MM.1S (cell line): ENCODE measurements around the gene MUSK.

Source experiments
- EZH2 ChIP-seq: fragments of 300-600 bp; sonication (generic); optimal IDR thresholded peaks from 2 replicates; pipeline ENCODE3; 2017; ENCODE audit warnings: low read depth, mild to moderate bottlenecking, antibody characterized with exemption, low read length, mixed read lengths
- TF ChIP-seq, protein P1 (sequence below): fragments of 300-600 bp; sonication (generic); IDR thresholded peaks from 2 replicates; pipeline ENCODE4 v1.5.1; 2016; ENCODE audit warnings: antibody characterized with exemption, low read length, mixed read lengths

DNA sequence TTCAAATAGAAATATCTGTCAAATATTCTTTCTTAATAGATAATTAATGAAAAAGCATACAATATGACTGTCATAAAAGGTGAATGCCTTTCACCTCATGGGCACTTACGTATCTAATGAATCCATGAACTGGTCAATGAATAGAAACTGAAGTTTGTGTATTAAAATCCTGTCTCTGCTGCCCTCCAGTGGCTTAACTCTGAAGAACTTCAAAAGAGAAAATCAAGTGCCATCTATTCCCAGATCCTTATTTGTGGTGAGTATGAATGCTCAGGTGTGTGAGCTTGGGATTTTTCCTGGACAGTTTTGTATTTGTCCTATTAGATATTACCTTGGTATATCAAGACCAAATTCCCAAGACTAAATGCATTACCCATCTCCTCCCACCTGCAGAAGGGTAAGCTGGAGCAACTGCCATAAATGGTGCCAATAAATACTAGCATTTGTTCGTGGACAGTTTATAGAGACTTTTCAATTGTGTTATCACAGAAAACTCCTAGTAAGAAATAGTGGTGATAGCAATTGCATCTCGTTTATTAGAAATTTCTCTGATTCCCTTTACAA, 45.0 kb upstream of the MUSK start:
- no peak for TF ChIP-seq EZH2
- TF ChIP-seq, protein P1, sequence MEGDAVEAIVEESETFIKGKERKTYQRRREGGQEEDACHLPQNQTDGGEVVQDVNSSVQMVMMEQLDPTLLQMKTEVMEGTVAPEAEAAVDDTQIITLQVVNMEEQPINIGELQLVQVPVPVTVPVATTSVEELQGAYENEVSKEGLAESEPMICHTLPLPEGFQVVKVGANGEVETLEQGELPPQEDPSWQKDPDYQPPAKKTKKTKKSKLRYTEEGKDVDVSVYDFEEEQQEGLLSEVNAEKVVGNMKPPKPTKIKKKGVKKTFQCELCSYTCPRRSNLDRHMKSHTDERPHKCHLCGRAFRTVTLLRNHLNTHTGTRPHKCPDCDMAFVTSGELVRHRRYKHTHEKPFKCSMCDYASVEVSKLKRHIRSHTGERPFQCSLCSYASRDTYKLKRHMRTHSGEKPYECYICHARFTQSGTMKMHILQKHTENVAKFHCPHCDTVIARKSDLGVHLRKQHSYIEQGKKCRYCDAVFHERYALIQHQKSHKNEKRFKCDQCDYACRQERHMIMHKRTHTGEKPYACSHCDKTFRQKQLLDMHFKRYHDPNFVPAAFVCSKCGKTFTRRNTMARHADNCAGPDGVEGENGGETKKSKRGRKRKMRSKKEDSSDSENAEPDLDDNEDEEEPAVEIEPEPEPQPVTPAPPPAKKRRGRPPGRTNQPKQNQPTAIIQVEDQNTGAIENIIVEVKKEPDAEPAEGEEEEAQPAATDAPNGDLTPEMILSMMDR, result peak; percentile 67
